Mammary epithelial cell (primary cell): ENCODE measurements around the gene ADGRE3.

Experiments
- CTCF ChIP-seq, 2 donors: IDR thresholded peaks in 1 of 2; conservative IDR thresholded peaks in 1 of 2; 2 replicates each; pipeline ENCODE4 v1.5.1; 2011 to 2012; ENCODE audit warnings: inconsistent platforms in 2 of 2, low read length in 2 of 2, mild to moderate bottlenecking in 2 of 2, control low read depth in 1 of 2, low read depth in 1 of 2; ENCODE audit not compliant: insufficient read depth in 1 of 2; ENCODE audit errors: extremely low read depth in 1 of 2
- EZH2 ChIP-seq: IDR thresholded peaks from 2 replicates; pipeline ENCODE4 v1.6.1; 2012; ENCODE audit warnings: low read length, inconsistent platforms, borderline replicate concordance

GRCh38 chr19:14689598-14690503 lies 15.2 kb upstream of the ADGRE3 start, which contains the start of gene ZNF333:
- no peak for TF ChIP-seq CTCF (conservative IDR thresholded peaks at IDR 0.05 in 1 of 2, IDR thresholded peaks at IDR 0.05 in 1 of 2; ENCODE audit: extremely low read depth in 1 of 2, insufficient read depth in 1 of 2, low read depth in 1 of 2, low read length in 2 of 2)
- no peak for TF ChIP-seq EZH2
